ENCODE data around the gene DBT.
"Not testable (repeated sequence)": the region's sequence is repeated elsewhere in the genome, so short reads cannot be mapped to it uniquely, and the experiment has no call there.

GRCh38 chr1:100205103-100205502, 44.5 kb downstream of the DBT start:
- TF ChIP-seq, protein P1, sequence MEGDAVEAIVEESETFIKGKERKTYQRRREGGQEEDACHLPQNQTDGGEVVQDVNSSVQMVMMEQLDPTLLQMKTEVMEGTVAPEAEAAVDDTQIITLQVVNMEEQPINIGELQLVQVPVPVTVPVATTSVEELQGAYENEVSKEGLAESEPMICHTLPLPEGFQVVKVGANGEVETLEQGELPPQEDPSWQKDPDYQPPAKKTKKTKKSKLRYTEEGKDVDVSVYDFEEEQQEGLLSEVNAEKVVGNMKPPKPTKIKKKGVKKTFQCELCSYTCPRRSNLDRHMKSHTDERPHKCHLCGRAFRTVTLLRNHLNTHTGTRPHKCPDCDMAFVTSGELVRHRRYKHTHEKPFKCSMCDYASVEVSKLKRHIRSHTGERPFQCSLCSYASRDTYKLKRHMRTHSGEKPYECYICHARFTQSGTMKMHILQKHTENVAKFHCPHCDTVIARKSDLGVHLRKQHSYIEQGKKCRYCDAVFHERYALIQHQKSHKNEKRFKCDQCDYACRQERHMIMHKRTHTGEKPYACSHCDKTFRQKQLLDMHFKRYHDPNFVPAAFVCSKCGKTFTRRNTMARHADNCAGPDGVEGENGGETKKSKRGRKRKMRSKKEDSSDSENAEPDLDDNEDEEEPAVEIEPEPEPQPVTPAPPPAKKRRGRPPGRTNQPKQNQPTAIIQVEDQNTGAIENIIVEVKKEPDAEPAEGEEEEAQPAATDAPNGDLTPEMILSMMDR (conservative IDR thresholded peaks at IDR 0.05; ENCODE audit: low read length), result not testable (repeated sequence)
- TF ChIP-seq EZH2phosphoT487 (IDR thresholded peaks at IDR 0.05; ENCODE audit: borderline replicate concordance, low read depth, low read length), result not testable (repeated sequence)

Data from OCI-LY7 (cell line).